Measurements from ENCODE around the gene FZD2. TPM values are rescaled to one million over a fixed set of nuclear protein-coding genes. Genes with fewer than 3 reads are reported as not detected.
"Not testable (repeated sequence)": the region's sequence is repeated elsewhere in the genome, so short reads cannot be mapped to it uniquely, and the experiment has no call there.

FZD2 gene
- total RNA-seq, 1 donor from 2014 or later: 12.9 TPM

DNA sequence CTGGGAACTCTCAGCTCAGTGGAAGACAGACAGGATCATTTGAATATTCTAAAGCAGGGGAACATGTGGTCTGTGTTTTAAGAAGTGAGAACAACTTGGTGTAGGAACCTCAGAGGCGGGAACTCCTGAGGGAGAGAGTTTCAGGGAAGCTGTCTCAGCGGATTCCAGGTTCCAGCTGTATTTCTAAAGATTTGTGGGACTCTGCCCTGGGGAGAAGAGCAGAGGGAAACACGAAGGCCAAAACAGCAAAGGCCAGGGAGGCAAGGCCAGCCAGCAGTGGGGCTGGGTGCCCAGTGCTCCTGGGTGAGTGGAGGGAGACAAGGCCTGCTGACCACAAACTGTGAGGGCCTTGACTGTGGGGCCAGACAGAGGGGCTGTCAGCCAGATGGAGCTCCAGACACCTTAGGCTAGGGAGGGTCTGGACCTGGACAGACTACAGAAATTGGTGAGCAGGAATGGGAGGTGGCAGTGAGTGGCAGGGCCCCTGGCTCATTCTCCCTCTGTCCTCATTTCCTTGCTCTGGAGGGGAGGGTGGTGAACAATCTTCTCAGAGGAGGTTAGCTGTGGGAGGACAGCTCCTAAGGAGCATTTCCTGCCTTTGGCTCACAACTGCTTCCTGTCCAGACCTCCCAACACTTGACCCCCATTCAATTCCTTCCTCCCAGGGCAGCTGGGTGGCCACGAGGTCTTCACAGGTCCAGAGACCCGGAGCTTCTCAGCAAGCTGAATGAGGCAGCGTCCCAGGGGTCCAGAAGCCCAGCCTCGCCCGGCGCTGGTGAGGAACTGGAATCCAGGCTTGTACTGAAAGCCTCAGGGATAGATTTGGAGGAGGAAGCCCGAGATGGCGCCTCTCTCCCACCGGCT lies 21.0 kb upstream of the FZD2 start:
- H3K4me3 Mint-ChIP-seq (ENCODE audit: unreplicated experiment): no peak overlapping the region

DNA sequence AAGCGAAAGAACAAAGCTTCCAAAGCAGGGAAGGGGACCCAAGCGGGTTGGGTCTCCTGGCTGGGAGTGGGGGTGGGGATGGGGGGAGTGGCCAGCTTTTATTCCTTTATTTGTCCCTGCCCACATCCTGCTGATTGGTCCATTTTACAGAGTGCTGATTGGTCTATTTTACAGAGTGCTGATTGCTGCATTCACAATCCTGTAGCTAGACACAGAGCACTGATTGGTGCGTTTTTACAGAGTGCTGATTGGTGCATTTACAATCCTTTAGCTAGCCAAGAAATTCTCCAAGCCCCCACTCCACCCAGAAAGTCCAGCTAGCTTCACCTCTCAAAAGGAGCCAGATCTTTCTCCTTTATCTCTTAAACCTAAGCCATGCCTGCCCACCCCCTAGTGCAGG lies 19.4 kb upstream of the FZD2 start:
- H3K36me3 Mint-ChIP-seq (ENCODE audit: low read depth, unreplicated experiment); H3K9me3 Mint-ChIP-seq (ENCODE audit: unreplicated experiment); H3K27ac Mint-ChIP-seq (ENCODE audit: unreplicated experiment); H3K4me3 Mint-ChIP-seq (ENCODE audit: unreplicated experiment); DNase-seq (ENCODE audit: low spot score): not testable (repeated sequence)
- Mint-ChIP-seq H3K27me3 (ENCODE audit: unreplicated experiment) (peaks cover 17% of the 10 kb centered on the region), H3K4me1 (ENCODE audit: unreplicated experiment) (peaks cover 27% of the 10 kb centered on the region)

More for the DNA sequence above, 21.0 kb upstream of the FZD2 start:
- Mint-ChIP-seq H3K27ac (ENCODE audit: unreplicated experiment) (no peak overlapping the region), H3K36me3 (ENCODE audit: low read depth, unreplicated experiment) (no peaks in the 10 kb centered on the region), H3K9me3 (ENCODE audit: unreplicated experiment) (no peaks in the 10 kb centered on the region), H3K4me1 (ENCODE audit: unreplicated experiment) (peaks cover 19% of the 10 kb centered on the region), H3K27me3 (ENCODE audit: unreplicated experiment) (peaks cover 14% of the 10 kb centered on the region)
- DNase-seq (ENCODE audit: low spot score): no peak
- TF ChIP-seq, protein P1, sequence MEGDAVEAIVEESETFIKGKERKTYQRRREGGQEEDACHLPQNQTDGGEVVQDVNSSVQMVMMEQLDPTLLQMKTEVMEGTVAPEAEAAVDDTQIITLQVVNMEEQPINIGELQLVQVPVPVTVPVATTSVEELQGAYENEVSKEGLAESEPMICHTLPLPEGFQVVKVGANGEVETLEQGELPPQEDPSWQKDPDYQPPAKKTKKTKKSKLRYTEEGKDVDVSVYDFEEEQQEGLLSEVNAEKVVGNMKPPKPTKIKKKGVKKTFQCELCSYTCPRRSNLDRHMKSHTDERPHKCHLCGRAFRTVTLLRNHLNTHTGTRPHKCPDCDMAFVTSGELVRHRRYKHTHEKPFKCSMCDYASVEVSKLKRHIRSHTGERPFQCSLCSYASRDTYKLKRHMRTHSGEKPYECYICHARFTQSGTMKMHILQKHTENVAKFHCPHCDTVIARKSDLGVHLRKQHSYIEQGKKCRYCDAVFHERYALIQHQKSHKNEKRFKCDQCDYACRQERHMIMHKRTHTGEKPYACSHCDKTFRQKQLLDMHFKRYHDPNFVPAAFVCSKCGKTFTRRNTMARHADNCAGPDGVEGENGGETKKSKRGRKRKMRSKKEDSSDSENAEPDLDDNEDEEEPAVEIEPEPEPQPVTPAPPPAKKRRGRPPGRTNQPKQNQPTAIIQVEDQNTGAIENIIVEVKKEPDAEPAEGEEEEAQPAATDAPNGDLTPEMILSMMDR (IDR thresholded peaks at IDR 0.05; ENCODE audit: unreplicated experiment): no peak

GRCh38 chr17:44539673-44540072 lies 17.6 kb upstream of the FZD2 start:
- TF ChIP-seq, protein P1 (IDR thresholded peaks at IDR 0.05; ENCODE audit: unreplicated experiment): no peak
- Mint-ChIP-seq H3K36me3 (ENCODE audit: low read depth, unreplicated experiment) (no peaks in the 10 kb centered on the region), H3K27me3 (ENCODE audit: unreplicated experiment) (peaks cover 16% of the 10 kb centered on the region), H3K4me1 (ENCODE audit: unreplicated experiment) (peaks cover 30% of the 10 kb centered on the region), H3K4me3 (ENCODE audit: unreplicated experiment) (no peak overlapping the region), H3K27ac (ENCODE audit: unreplicated experiment) (no peak overlapping the region), H3K9me3 (ENCODE audit: unreplicated experiment) (no peaks in the 10 kb centered on the region)
- no peak for DNase-seq (ENCODE audit: low spot score)

GRCh38 chr17:44540246-44541084 lies 16.8 kb upstream of the FZD2 start:
- no peak overlapping the region for H3K27ac Mint-ChIP-seq (ENCODE audit: unreplicated experiment)

GRCh38 chr17:44541884-44542581 lies 15.3 kb upstream of the FZD2 start:
- H3K4me3 Mint-ChIP-seq (ENCODE audit: unreplicated experiment): no peak overlapping the region
- H3K9me3 Mint-ChIP-seq (ENCODE audit: unreplicated experiment): no peaks in the 10 kb centered on the region
- TF ChIP-seq, protein P1 (IDR thresholded peaks at IDR 0.05; ENCODE audit: unreplicated experiment): no peak
- peaks cover 16% of the 10 kb centered on the region for H3K27me3 Mint-ChIP-seq (ENCODE audit: unreplicated experiment)
- no peak for DNase-seq (ENCODE audit: low spot score)
- no peak overlapping the region for H3K27ac Mint-ChIP-seq (ENCODE audit: unreplicated experiment)
- peaks cover 23% of the 10 kb centered on the region for H3K4me1 Mint-ChIP-seq (ENCODE audit: unreplicated experiment)
- no peaks in the 10 kb centered on the region for H3K36me3 Mint-ChIP-seq (ENCODE audit: low read depth, unreplicated experiment)

More at GRCh38 chr17:44540246-44541084, 16.8 kb upstream of the FZD2 start:
- no peaks in the 10 kb centered on the region for H3K9me3 Mint-ChIP-seq (ENCODE audit: unreplicated experiment)
- H3K4me1 Mint-ChIP-seq (ENCODE audit: unreplicated experiment): peaks cover 30% of the 10 kb centered on the region
- H3K36me3 Mint-ChIP-seq (ENCODE audit: low read depth, unreplicated experiment): no peaks in the 10 kb centered on the region
- no peak overlapping the region for H3K4me3 Mint-ChIP-seq (ENCODE audit: unreplicated experiment)
- TF ChIP-seq, protein P1 (IDR thresholded peaks at IDR 0.05; ENCODE audit: unreplicated experiment): no peak
- peaks cover 16% of the 10 kb centered on the region for H3K27me3 Mint-ChIP-seq (ENCODE audit: unreplicated experiment)
- DNase-seq (ENCODE audit: low spot score): no peak
